ENCODE results near the gene DNAAF1.

DNA sequence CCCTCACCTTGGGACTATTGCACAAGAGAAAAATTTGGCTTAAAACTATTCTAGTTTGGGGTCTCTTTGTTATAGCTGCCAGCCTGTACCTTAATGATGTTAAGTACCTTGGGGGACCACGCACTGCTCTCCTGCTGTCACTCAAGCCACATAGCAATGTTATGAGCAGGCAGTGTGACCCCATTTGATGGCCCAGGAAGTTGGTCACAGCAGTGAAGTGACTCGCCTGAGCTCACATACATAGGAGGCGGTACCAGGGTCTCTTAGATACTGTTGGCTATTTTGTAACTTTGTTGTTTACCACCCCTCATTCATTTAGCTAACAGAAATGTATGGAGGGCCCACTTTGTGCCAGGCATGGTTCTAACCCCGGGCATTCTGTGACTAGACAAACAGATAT lies 78.3 kb downstream of the DNAAF1 start:
- TF ChIP-seq, protein P1, sequence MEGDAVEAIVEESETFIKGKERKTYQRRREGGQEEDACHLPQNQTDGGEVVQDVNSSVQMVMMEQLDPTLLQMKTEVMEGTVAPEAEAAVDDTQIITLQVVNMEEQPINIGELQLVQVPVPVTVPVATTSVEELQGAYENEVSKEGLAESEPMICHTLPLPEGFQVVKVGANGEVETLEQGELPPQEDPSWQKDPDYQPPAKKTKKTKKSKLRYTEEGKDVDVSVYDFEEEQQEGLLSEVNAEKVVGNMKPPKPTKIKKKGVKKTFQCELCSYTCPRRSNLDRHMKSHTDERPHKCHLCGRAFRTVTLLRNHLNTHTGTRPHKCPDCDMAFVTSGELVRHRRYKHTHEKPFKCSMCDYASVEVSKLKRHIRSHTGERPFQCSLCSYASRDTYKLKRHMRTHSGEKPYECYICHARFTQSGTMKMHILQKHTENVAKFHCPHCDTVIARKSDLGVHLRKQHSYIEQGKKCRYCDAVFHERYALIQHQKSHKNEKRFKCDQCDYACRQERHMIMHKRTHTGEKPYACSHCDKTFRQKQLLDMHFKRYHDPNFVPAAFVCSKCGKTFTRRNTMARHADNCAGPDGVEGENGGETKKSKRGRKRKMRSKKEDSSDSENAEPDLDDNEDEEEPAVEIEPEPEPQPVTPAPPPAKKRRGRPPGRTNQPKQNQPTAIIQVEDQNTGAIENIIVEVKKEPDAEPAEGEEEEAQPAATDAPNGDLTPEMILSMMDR (IDR thresholded peaks at IDR 0.05), result no peak
- TF ChIP-seq EZH2 (IDR thresholded peaks at IDR 0.05), result no peak
